ENCODE measurements around the gene ABCA9. TPM values are rescaled to one million over a fixed set of nuclear protein-coding genes. Genes with fewer than 3 reads are reported as not detected.

The ABCA9 gene
- total RNA-seq, 4 donors from 2014 or later = 4.5 to 10.3 (median 7.7) TPM

DNA sequence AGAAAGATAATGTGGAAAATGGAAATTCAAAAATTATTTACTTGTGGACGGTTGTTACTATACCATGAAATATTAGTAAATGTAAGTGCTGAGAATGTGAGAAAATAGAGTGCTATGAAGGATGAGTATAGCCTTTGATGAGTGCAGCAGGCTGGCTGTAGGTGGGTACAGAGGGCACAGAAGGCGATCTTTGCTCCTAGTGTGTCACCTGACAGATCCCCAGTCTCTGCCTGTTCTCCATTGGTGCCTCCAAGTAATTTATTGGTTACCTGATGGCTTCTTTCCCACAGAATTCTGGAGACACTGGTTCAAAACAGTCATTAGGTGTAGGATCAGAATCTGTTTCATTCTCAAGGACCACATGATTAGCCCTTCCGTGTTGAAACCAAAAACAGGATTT lies 28.9 kb downstream of the ABCA9 start:
- no peak overlapping the region for H3K4me3 ChIP-seq (ENCODE audit: low read depth, poor library complexity, severe bottlenecking)
- 86% methylated on average over 3 of the region's 3 CpGs for WGBS, 2 donors
- TF ChIP-seq, protein P1, sequence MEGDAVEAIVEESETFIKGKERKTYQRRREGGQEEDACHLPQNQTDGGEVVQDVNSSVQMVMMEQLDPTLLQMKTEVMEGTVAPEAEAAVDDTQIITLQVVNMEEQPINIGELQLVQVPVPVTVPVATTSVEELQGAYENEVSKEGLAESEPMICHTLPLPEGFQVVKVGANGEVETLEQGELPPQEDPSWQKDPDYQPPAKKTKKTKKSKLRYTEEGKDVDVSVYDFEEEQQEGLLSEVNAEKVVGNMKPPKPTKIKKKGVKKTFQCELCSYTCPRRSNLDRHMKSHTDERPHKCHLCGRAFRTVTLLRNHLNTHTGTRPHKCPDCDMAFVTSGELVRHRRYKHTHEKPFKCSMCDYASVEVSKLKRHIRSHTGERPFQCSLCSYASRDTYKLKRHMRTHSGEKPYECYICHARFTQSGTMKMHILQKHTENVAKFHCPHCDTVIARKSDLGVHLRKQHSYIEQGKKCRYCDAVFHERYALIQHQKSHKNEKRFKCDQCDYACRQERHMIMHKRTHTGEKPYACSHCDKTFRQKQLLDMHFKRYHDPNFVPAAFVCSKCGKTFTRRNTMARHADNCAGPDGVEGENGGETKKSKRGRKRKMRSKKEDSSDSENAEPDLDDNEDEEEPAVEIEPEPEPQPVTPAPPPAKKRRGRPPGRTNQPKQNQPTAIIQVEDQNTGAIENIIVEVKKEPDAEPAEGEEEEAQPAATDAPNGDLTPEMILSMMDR (IDR thresholded peaks at IDR 0.05) = no peak
- TF ChIP-seq POLR2A (IDR thresholded peaks at IDR 0.05) = no peak
- no peak for DNase-seq (ENCODE audit: low spot score in 2 of 2)
- intact Hi-C loops (cut with DNase I; ENCODE audit: low total_unique reads) = no loop called here

DNA sequence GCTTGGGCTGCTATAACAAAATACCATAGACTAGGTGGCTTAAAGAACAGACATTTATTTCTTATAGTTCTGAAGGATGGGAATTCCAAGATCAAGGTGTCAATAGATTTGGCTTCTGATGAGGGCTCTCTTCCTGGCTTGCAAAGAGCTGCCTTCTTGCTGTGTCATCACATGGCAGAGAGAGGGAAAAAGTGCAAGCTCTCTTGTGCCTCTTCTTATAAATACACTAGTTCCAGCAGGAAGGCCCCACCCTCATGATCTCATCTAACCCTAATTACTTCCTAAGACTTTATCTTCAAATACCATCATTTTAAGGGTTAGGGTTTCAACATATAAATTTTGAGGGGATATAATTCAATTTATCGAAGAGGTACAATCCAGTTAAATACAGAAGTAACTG lies 30.6 kb downstream of the ABCA9 start:
- TF ChIP-seq POLR2A (IDR thresholded peaks at IDR 0.05) = no peak
- TF ChIP-seq, protein P1 (IDR thresholded peaks at IDR 0.05) = no peak
- intact Hi-C loops (cut with DNase I; ENCODE audit: low total_unique reads) = no loop called here
- no peak for DNase-seq (ENCODE audit: low spot score in 2 of 2)
- 89 to 90% methylated on average over 1 of the region's 1 CpG for WGBS, 2 donors
- no peak overlapping the region for H3K4me3 ChIP-seq (ENCODE audit: low read depth, poor library complexity, severe bottlenecking)

DNA sequence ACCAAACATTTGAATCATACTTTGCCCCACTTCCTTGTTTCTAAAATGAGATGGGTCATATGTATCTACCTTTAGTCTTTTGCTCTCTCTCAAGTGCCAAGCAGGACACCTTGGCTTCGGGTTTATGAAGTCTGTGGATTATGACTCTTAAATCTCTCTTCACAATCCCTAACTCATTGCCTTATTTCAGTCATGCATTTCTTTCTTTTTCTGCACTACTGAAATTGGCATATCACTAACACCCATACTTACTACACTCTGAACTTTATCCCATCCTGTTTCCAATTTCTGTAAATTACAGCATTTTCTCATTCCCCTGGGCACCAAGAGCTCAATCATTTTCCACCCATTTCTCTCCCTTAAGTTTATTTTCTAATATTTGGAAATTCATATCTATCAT lies 42.0 kb downstream of the ABCA9 start:
- no peak for DNase-seq (ENCODE audit: low spot score in 2 of 2)
- WGBS, 2 donors = 85% methylated on average over 1 of the region's 1 CpG
- no peak for TF ChIP-seq POLR2A (IDR thresholded peaks at IDR 0.05)
- TF ChIP-seq, protein P1 (IDR thresholded peaks at IDR 0.05) = no peak
- intact Hi-C loops (cut with DNase I; ENCODE audit: low total_unique reads) = no loop called here
- H3K4me3 ChIP-seq (ENCODE audit: low read depth, poor library complexity, severe bottlenecking) = no peak overlapping the region

DNA sequence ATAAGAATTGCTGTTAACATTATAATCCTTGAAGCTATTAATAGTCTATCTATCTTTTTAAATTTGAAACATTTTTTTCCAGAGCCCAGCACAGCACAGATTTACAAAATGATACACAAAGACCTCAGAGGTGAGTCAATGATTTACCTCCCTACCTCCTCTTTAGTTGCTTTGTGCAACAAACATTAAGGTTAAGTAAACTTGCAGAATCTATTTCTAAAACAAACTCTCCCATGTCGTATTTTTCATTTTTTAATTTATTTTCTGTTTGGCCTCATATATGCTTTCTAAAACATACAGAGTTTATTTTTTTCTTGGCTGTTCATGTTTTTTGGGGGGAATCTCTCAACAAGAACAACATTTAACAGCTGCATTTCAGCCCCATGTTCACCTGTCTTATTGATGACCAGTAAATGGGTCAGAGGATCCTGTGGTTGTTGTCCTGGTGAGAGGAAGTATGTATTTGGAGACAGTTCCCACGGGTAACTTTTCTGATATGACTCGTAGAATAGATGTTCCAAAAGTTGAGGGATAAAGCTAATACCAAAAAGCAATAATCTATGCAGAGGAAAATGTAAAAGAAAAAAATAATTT lies 42.6 kb downstream of the ABCA9 start:
- 87 to 88% methylated on average over 3 of the region's 3 CpGs for WGBS, 2 donors
- intact Hi-C loops (cut with DNase I; ENCODE audit: low total_unique reads) = no loop called here
- TF ChIP-seq, protein P1 (IDR thresholded peaks at IDR 0.05) = no peak
- no peak for TF ChIP-seq POLR2A (IDR thresholded peaks at IDR 0.05)
- H3K4me3 ChIP-seq (ENCODE audit: low read depth, poor library complexity, severe bottlenecking) = no peak overlapping the region
- DNase-seq (ENCODE audit: low spot score in 2 of 2) = no peak

DNA sequence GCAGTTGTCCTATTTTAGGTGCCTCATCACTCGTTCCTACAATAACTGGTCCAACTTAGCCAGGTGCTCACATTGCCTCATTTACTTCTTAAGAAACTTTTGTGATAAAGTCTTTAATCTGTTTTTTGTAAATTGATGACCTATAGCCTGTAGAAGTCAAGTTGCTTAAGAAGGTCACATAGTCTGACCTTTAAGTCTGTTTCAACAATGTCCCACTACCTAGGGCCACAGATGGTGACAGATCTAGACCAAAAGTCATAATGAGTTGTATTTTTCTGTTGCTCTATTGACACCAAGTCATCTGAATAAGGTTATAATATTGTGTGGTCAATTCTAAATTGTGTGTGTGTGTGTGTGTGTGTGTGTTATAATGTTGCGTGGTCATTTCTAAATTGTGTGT lies 45.1 kb downstream of the ABCA9 start:
- WGBS, 2 donors = 89 to 95% methylated on average over 2 of the region's 2 CpGs
- TF ChIP-seq, protein P1 (IDR thresholded peaks at IDR 0.05) = no peak
- no peak for TF ChIP-seq POLR2A (IDR thresholded peaks at IDR 0.05)

More for the DNA sequence above, 45.1 kb downstream of the ABCA9 start:
- intact Hi-C loops (cut with DNase I; ENCODE audit: low total_unique reads) = no loop called here
- no peak overlapping the region for H3K4me3 ChIP-seq (ENCODE audit: low read depth, poor library complexity, severe bottlenecking)
- DNase-seq (ENCODE audit: low spot score in 2 of 2) = no peak

Measured in lower leg skin (tissue), 4 donors.